Erythroblast (primary cell): Measurements from ENCODE around the gene NOTCH3.

Experiments
- GATA1 ChIP-seq: IDR thresholded peaks from 2 replicates; pipeline ENCODE4 v1.6.1; 2011; ENCODE audit warnings: low read depth, mild to moderate bottlenecking, control low read depth, low read length, moderate library complexity
- POLR2A ChIP-seq: IDR thresholded peaks from 2 replicates; pipeline ENCODE4 v1.6.1; 2011; ENCODE audit warnings: mild to moderate bottlenecking, low read length

DNA sequence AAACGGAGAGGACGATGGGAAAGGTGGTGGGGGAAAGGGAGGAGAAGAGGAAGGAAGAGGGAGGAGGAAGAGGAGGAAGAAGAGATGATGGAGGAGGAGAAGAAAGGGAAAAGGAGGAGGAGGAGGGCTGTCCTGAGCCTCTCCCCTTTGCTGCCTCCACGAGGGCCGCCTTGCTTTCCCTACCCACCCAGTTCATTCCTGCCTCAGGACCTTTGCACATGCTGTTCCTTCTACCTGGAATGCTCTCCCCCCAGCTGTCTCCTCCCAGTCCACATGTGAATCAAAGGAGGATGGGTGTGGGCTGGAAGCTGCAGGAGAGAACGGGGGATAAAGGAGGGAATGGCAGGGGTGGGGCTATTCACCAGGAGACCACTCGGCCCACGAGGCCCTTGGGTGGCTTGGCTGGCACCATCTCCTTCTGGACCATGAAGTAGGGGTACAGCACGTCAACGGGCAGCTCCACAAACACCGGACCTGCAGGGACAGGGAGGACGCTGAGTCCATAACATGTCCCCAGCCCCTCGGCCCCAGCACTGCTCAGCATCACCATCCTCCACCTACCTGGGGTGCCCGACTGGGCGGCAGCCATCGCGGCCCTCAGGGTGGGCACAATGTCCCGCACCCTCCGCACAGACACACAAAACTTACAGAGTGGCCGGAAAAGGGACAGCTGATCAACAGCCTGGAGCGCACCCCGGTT is 78.3 kb downstream of the NOTCH3 start:
- TF ChIP-seq GATA1, result no peak
- TF ChIP-seq POLR2A, result no peak
